ENCODE measurements around the gene PLCG2.
A peak's percentile ranks its signal among the peaks of the same experiment; 100 is the strongest.

GRCh38 chr16:81823111-81823510 lies 44.0 kb downstream of the PLCG2 start:
- TF ChIP-seq CTCF (IDR thresholded peaks at IDR 0.05; ENCODE audit: insufficient read depth, low read length) (no peak), SPI1 (IDR thresholded peaks at IDR 0.05; ENCODE audit: borderline replicate concordance, low read depth) (peak; percentile 70; the same call in 1 of the 2 replicates), GABPA (IDR thresholded peaks at IDR 0.05; ENCODE audit: low read depth) (no peak)
